K562 (cell line): ENCODE results near the gene OGFR. TPM values are rescaled to one million over a fixed set of nuclear protein-coding genes. Genes with fewer than 3 reads are reported as not detected.

Experiments
- BACH1 ChIP-seq: fragments of 200-800 bp; sonication (Bioruptor generic); IDR thresholded peaks from 2 replicates; pipeline ENCODE4 v1.6.1; 2016; ENCODE audit warnings: missing genetic modification characterization, missing compliant biosample characterization
- KLF10 ChIP-seq: fragments of 250-450 bp; sonication (Bioruptor Pico); IDR thresholded peaks from 2 replicates; pipeline ENCODE4 v1.6.1; 2021; ENCODE audit warnings: matching md5 sums
- MYNN ChIP-seq, 2 experiments: sonication (generic); formaldehyde crosslinking in 1 of 2; IDR thresholded peaks; 2 replicates each; pipeline versions ENCODE4 v1.5.0 to v1.6.1; 2016 to 2020; ENCODE audit warnings: antibody characterized with exemption in 1 of 2, missing genetic modification reagents in 1 of 2
- PTRF ChIP-seq: fragments of 450-650 bp; IDR thresholded peaks from 2 replicates; pipeline ENCODE4 v1.6.1; 2016; ENCODE audit warnings: mild to moderate bottlenecking, missing genetic modification characterization, missing compliant biosample characterization
- SP1 ChIP-seq: sonication (generic); formaldehyde crosslinking; IDR thresholded peaks from 2 replicates; pipeline ENCODE4 v1.8.1; 2022; ENCODE audit warnings: mild to moderate bottlenecking, missing genetic modification reagents
- THAP7 ChIP-seq: fragments of 250-450 bp; sonication (Bioruptor Pico); IDR thresholded peaks from 2 replicates; pipeline ENCODE4 v1.5.0; 2021
- TRIM25 ChIP-seq: fragments of 450-650 bp; IDR thresholded peaks from 2 replicates; pipeline ENCODE4 v1.7.0; 2016; ENCODE audit warnings: borderline replicate concordance
- ZNF707 ChIP-seq: fragments of 250-450 bp; sonication (Bioruptor Pico); conservative IDR thresholded peaks from 2 replicates; pipeline ENCODE4 v1.8.0; 2022; ENCODE audit warnings: inconsistent platforms, mild to moderate bottlenecking, moderate library complexity
- polyA plus RNA-seq, 8 experiments: library from polyadenylated mRNA; depleted of rRNA in 4 of 8; stranded (reverse) in 5 of 8; unstranded in 3 of 8; fragments of >200 nt; fragmentation: Nextera tagmentation in 2 of 8; fragmentation: Illumina TruSeq in 1 of 8; extraction: Ambion mirVana in 2 of 8; extraction: Trizol in 1 of 8; gene quantifications; 2 replicates each; pipeline versions ENCODE4 v1.2.1 to v1.2.3, GENCODE V29; 2011 to 2014; ENCODE audit warnings: inconsistent platforms in 1 of 8, missing spikeins in 1 of 8
- total RNA-seq, 7 experiments: library from RNA; depleted of rRNA in 6 of 7; stranded (reverse); fragments of >200 nt in 6 of 7; fragmentation: Illumina TruSeq in 2 of 7; extraction: Trizol in 2 of 7; gene quantifications; 2 replicates each; pipeline versions ENCODE4 v1.2.1 to v1.2.3, GENCODE V29; 2011 to 2021; ENCODE audit warnings: low replicate concordance in 1 of 7
- TF ChIP-seq, protein P1 (sequence below): fragments of 450-650 bp; formaldehyde crosslinking; IDR thresholded peaks from 2 replicates; pipeline ENCODE4 v1.4.0; 2022; ENCODE audit warnings: mild to moderate bottlenecking, moderate library complexity

Gene OGFR
- total and polyA plus RNA-seq, 9 of the 15 experiments (the other 6 are each of a cell fraction or from before 2014, with no cell fraction given) = 0.39 to 56.3 (median 17.5) TPM

DNA sequence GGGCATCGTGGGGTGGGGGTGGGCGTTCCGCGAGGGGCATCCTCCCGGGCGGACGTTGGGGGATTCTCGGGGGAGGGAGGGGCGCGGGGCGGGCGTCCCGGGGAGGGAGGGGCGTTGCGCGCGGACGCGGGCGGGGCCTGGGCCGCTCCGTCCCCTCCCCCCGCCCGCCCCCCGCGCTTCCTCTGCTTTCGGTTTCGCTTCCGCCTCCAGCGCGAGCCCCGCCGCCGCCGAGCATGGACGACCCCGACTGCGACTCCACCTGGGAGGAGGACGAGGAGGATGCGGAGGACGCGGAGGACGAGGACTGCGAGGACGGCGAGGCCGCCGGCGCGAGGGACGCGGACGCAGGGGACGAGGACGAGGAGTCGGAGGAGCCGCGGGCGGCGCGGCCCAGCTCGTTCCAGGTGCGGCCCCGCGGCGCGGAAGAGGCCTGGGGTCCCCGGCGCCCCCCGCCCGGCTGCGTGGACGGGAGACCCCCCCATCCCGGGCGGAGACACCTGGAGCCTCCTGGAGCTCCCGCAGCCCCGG is at the start of gene OGFR (continued):
- TF ChIP-seq THAP7 (CRISPR knock-in tag) (no peak), KLF10 (no peak), TRIM25 (no peak), ZNF707 (no peak), SP1 (CRISPR knock-in tag) (no peak), MYNN (IDR thresholded peaks at IDR 0.05) (no peak), MYNN (CRISPR knock-in tag; IDR thresholded peaks at IDR 0.05) (no peak), PTRF (no peak), BACH1 (tag) (no peak)
- TF ChIP-seq, protein P1, sequence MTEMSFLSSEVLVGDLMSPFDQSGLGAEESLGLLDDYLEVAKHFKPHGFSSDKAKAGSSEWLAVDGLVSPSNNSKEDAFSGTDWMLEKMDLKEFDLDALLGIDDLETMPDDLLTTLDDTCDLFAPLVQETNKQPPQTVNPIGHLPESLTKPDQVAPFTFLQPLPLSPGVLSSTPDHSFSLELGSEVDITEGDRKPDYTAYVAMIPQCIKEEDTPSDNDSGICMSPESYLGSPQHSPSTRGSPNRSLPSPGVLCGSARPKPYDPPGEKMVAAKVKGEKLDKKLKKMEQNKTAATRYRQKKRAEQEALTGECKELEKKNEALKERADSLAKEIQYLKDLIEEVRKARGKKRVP (CRISPR knock-in tag) = no peak
